Brain pericyte (primary cell): ENCODE data around the gene PRIMA1.

Source experiments
- DNase-seq: peaks from one replicate; pipeline ENCODE4 v3.0.0-alpha.2; 2012; ENCODE audit warnings: low read depth, low spot score

The PRIMA1 gene

DNA sequence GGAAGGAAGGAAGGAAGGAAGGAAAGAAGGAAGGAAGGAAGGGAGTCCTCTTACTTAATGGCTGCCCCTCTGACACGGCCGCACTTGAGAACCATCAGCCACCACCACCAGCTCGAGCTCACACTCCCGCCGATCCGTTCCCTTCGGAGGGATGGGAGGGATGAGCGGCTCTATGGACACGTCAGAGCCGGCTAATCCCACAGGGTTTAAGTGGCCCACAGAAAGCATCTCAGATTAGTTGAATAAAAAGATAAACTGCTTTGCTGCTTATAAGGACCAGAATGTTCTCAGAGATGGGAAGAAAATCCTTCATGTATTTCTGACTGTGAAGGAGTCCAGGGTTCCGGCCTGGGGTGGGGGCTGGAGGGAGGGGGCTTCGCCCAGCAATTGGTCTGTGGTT lies 31.1 kb downstream of the PRIMA1 start:
- no peak for DNase-seq

DNA sequence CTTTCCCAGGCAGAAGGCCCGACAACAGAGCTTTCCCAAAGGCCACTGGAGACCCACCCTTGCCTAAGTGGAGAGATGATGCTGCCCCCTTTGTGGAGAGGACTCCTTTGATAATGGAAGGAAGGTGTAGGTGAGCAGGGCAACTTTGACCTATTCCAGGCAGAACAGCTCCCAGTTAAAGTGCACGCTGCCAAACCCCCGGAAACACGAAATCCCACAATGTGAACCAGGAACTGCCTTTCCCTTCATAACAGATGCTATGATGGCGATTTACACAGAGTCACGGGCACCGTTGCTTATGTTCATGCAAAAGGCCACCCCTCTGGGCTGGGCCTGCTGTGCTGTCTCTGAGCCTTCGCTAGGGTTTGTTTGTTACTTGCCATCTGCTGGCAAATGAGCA lies 34.6 kb downstream of the PRIMA1 start:
- DNase-seq = no peak

DNA sequence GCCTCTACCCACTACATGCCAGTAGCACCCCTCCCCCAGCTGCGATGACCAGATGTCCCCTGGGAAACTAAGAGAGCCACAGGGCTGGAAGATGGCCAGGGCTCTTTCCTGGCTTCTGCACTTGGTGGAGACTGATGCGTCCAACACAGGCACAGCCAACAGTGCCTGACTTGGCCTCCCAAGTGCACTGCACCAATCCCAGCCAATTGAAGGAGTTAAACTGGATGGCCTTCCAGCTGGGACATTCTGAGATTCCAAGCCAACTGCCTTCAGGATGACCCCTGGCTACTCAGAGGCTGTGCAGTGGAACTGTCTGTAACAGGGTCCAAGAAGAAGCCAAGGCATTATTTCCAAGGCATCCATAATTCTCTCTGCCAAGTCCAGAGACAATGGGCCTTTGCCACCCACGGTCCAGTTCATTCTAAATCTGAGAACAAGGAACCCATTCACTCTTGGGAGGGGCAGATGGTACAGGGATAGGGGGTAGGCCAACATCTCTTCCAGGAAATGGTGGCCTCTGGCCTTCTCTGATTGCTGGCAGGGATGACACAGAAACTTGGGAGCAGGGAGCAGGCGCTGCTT lies 35.2 kb downstream of the PRIMA1 start:
- no peak for DNase-seq

DNA sequence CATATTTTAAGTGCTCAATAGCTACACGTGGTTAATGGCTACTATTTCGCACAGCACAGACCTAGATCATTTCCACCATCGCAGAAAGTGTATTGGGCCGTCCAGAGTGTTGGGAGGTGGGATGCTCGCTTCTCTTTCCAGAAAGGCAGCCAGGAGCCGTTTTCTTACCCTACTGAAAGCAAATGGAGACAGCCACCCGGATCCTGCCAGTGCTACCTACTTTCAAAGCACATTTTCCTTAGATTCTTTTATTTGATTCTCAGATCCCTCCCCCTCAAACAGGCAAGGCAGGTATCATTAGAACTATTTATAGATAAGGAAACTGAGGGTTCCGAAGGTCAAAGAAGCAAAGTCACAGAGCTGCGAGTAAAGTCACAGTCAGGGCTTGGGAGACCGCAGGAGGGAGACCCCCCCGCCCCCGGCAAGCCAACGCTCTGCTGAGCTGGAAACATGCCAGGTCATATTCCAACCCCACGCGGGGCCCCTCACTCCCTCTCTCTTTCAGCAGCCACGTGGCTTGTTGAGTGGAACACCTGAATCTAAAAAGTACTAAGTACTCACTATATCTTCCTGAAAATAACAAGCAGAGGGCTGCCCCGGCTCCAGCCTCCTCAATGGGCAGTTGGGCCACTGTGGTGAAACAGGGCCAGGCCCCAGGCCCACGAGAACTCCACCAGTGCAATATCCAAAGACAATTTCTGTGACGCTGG lies 36.2 kb downstream of the PRIMA1 start:
- no peak for DNase-seq

DNA sequence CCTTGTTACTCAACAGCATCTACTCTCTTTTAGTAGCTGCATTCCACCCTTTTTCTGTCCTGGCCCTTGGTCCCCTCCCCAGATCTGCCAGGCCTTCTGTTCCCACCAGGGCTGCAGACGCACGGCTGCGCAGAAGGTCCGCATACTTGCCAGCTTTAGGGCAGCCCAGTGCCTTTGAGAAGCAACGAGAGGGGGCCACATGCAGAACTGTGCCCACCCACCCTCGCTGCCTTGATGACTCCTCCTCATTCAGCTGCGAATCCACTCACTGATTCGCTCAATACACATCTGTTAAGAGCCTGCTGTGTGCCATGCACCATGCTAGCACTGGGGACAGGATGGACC lies 39.2 kb downstream of the PRIMA1 start:
- no peak for DNase-seq

DNA sequence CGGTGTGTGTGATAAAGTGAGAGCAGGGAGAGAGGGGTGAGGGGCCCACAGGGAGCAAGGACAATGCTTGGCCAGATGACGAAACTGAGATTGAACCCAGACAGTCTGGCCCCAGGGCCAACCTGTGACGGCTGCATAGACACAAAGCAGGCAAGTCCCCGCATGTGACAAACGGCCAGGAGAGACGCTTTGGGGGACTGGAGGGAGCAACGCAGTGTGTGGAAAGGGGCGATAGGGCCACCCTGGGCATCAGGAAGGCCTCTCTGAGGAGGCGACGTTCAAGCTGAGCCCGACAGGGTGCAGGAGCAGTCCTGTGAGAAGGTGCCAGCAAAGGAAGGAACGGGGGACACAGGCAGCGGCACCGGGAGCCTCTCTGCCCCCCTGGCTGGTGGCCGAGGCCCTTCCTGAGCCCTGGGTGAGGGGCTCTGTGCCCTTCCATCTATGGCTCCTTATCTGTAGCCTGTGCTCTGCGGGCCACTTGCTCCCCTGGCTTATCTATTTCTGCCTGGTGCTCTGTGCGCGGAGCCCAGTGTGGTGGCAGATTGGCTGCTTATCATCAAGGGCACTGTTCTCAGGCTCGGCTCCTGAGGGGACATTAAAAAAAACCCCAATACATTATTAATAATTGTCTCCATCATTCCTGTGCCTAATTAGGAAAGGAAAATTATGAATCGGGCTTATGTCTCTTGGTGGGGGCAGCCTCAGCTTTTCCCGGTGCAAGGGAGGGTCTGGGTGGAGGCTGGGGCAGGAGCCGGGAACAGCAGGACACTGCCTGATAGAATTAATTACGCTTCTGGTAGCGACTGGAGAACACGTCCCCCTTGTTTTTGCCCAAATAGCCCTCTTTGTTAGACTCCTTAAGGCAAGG lies 39.8 kb downstream of the PRIMA1 start:
- no peak for DNase-seq

DNA sequence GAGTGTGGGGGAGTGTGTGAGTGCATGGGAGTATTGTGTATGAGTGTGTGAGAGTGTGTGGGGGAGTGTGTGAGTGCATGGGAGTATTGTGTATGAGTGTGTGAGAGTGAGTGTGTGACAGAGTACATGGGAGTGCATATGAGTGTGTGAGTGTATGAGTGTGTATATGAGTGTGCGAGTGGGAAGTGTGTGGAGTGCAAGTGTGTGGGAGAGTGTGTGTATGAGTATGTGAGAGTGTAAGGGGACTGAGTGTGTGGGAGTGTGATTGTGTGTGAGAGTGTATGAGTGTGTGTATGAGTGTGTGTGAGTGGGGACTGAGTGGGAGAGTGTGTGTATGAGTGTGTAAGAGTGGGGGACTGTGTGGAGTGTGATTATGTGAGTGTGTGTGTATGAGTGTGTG lies 40.7 kb downstream of the PRIMA1 start:
- DNase-seq = no peak

DNA sequence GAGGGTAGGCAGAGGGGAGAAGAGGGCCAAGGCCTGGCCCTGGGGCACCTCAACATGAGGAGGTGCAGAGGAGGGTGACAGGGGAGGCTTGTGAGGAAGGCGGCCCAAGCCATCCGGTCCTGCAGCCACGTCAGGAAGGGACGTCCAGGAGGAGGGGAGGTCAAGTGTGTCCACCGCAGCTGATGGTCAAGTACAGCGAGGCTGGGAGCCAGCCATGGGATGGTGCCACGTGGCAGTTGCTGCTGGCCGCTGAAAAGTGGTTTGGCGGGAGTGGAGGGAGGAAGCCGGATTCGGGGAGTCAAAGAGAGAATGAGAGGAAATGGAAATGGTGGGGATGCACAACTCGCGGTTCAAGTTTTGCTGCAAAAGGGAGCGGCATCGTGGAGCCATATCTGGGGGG lies 41.2 kb downstream of the PRIMA1 start:
- DNase-seq = no peak

DNA sequence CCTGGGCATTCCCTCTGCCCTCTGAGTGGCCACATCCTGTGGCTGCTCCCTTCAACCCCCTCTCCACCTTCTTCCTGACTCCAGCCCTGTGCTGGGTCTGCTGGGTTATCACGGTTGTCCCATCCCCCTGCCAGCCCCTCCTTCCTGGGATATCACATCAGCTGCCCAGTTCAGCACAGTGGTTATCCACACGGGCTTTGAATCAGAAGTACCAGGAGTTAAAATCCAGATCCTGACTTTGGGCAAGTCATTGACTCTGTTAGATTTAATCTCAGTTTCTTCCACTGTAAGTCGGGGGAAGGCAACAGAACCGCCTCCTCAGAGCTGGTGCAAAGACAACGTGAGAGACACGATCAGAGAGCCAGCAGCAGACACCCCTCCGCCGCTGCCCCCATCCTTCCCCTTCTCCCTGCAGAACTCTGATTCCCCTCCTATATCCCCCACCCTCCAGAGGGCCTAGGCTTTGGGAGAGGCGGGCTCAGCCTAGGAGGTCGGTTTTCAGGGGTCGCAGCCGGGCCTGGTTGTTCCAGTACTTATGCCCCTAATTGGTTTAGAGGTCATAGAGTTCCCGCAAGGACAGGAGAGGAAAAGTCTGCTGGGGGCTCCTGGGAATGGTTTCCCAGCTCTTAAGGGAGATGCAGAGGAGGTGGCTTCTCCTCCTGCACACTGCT lies 42.5 kb downstream of the PRIMA1 start:
- DNase-seq = no peak

DNA sequence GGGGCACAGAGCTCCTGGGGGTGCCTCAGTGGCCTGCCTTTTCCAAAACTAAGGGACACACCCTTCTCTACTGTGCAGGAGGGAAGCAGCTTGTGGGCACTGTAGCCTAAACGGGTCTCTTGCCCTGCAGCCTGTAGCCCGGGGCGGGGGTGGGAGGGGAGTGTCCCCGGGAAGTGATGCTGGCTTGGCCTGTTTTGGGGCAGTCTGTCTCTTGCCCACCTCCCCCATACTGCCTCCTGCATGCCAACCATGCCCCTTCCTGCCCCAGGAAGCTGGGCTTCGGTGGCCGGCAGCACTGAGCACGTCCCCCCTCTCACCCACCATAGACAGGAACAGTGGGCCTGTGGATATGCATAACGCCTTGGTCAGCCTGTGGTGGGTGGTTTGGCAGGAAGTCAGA lies 43.4 kb downstream of the PRIMA1 start:
- DNase-seq = no peak

DNA sequence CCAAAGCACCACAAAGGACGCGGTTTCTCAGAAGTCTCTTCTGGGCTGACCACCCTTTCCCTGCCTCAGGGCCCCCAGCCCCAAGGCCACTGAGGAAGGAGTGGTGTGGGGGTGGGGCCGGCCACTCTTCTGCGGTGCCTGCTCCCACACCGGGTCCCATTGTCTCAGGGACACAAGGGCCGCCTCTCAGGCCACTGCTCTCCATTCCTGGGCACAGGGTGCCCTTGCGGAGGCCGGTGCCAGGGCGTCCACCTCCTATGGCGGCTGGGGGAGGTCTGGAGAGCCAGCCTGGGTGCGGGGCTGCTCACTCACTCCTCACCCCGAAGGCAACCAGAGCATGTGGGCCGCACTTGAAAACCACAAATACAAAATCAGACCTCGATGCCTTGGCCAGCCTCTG lies 44.1 kb downstream of the PRIMA1 start:
- no peak for DNase-seq

DNA sequence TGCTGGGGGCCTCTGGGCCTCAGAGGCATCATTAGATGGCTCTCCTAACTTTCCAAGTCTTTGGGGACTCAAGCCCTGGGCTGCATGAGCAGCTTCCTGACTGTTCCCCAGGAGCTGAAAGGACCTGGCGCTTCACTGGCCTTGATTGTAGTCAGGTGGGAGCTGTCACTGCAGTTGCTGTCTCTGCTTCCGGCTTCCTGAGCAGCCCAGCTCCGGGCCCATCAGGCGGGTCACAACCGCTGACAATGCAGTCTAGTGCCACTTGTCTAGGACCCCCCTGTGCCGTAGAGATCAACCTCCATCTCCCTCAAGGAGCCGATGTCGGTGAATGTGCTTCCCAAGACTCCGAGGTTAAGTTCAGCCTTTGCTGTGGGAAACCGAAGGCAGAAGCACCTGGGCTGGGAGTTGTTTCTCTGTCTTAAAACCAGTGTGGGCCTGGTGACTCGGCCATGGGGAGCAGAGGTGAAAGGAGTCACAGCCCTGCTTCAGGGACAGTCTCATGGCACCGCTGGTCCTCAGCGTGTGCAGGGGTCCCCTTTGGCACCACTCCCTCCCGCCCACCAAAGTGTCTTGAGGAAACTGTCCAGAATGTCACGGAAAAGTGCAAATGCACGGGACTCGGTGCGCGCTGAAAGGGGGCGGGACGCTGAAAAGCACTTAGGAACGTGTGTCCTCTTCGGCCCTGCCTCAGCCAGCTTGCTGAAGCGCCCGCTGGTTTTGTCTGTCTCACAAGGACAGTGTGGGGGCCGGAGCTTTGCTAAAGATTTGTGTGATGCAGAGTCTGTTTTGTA lies 44.8 kb downstream of the PRIMA1 start:
- no peak for DNase-seq

DNA sequence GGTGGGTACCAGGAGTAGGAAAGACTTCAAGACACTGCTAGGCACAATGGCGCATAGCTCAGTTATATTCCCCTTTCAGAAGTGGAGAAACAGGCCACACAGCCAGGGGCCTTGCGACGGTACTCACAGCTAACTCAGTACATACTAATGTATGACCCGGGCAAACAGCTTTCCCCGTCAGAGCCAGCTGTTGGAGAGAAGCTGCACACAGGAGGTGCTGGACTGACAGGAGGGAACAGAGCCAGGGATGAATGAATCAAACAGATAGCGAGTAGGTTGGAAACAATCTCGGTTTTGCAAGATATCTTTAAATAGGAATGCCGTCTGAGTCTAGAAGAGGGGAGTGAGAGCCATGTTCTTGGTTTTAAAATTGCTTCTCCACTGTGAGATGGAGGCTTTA lies 45.5 kb downstream of the PRIMA1 start:
- no peak for DNase-seq

DNA sequence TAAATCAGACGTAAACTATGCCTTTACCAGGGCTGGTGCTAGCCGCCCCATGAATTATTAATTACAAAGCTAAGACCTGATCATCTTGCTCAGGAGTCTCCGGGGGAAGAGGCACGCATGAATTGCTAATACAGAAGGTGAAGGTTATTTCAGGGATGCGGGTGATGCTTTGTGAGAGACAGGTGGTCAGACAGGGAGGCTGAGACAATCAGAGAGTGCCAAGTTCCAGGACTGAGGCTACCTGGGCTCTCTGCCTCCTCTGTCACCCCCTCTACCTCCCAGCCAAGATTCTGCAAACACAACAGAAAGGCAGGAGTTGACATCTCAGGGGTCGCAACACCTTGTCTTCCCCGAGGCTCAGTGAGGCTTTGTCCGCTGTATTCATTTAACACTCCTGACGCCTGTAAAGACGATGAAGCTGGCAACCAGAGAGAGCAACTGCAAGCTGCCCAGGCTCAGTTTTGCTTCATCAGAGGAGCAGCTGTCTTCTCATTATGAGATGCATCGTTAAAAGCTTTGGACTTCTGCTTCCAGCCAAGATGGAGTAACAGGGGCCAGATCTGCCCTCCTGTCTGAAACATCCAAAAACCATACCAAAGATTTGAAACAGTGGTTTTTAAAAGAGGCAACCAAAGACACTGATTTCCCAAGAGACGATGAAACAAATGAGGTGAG lies 46.6 kb downstream of the PRIMA1 start:
- no peak for DNase-seq

DNA sequence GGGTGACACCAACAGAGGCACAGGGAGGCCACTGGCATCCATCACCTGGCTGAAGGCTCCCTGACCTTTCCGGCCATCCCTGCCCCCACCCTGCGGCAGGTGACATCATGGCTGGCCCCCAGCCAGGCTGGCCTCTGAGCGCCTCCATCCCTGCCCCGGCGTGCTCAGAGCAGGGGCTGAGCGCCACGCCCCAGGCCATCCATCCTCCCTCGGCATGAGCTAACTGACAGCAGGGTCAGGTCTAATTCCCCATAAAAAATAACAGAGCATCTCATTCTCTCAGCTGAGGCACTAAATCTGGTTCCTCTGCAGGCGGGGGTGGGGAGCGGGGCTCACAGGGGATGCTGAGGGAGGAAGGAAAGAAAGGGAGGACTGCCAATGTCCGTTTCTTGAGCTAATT lies 50.7 kb downstream of the PRIMA1 start:
- DNase-seq = no peak

DNA sequence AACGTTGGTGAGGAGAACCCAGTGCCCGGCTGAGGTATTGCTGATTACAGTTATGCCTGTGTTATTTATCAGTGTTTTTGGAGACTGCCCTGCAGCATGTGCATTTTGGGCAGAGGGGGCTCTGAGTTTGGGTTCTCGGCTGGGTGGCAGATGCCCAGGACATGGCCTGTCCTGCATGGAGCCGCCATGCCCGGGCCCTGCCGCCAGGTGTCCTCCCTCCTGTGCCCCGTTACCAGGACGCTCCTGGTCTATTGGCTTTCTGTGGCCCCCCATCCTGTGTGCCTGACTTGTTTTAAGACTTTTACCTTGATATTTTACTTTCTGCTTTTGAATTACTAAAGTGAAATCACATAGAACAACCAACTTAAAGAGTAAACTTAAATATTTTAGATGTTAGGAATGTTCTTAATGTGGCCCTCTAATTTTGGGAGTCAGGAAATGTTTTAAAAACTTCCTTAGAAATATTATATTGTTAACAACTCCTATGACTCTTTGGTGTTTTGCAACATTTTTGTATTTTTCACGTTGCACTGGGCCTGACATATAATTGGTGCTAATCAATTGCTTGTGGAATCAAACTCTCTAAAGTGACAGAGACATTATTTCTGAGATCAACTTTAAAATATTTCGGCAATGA lies 51.8 kb downstream of the PRIMA1 start:
- no peak for DNase-seq

DNA sequence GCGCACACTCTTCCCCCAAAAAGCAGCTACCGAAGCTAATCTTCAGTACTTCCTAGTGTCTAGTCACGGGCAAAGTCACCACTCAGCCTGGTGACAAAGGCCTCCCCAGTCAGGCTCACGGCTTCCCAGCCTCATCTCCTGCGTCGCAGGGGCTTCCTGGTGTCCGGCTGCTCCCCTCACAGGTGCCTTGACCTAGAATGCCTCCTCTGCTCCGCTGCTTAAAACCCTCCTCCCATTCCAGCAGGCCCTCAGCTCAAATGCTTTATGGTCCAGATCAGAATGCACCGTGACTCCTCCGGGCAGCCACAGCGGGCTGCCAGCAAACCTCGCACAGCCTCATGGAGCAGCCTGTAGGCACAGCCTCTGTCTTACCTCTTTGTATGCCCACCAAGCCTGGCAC lies 53.1 kb downstream of the PRIMA1 start:
- no peak for DNase-seq

DNA sequence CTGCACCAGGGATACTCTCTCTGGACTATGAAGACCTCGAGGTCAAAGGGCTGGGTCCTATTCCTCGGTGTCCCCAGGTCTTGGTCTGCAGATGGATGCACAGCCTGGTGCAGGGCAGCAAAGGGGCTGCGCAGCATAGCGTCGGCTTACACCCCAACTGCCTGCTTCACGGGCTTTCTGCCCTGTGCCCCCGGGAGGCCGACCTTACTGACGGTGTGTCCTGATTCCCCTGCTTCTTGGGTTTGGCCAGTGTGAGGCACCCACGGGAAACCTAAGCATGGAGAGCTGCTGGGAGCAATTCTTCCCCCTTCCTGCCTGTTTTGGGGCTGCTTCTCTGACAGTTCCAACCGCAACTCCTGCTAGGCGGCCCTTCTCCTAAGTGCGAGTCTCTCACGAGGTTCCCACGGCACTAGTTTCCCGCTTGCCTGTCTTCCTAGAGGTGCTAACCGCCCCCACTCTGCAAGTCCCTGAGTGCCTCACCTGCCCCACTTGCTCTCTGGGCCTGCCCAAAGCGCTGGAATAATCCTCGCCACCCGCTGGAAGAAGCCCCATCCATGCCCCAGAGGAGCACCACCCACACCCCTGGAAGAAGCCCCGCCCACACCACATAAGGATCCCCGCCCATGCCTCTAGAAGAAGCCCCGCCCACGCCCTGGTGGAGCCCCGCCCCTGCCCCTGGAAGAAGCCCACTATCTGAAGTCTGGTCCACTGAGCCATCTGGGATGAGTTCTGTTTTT lies 54.0 kb downstream of the PRIMA1 start:
- DNase-seq = no peak

DNA sequence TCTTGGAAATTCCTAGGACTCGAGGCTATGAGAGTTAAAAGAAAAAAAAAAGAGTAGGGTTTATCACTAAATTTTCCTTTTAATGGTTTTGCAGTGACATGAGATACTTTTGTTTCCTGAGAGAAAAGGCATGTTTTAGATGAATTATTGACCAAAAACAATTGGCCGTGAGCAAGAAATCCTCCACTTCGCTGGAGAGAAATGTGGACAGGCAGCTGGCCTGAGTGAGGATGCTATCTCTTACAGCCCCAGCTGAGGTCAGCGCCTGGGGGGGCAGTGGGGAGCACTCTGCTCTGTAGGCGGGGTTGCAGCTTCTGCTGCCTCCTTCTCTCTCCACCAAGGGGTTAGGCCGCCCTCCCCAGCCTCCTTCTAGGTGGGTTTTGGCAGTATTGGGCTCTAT lies 54.7 kb downstream of the PRIMA1 start:
- no peak for DNase-seq

DNA sequence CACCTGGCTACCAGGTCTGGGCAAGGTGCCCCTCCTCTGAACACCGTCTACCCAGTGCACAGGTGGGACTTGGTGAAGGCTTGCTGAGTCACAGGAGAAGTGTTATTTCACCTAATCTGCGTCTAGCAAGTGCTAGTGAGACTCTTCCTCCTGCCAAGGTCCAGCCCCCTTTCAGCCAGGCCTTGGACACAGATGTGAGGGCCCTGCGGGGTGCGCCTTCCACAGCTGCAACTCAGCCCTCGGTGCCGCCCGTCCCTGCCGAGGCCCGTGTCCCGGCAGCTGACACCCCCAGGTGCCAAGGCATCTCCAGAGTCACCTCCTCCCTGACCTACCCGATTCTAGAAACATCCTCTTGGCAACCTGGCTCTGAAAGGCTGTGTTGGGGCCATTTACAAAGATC lies 55.1 kb downstream of the PRIMA1 start:
- DNase-seq = no peak
